ENCODE measurements around the gene GPR75.

The GPR75 gene

DNA sequence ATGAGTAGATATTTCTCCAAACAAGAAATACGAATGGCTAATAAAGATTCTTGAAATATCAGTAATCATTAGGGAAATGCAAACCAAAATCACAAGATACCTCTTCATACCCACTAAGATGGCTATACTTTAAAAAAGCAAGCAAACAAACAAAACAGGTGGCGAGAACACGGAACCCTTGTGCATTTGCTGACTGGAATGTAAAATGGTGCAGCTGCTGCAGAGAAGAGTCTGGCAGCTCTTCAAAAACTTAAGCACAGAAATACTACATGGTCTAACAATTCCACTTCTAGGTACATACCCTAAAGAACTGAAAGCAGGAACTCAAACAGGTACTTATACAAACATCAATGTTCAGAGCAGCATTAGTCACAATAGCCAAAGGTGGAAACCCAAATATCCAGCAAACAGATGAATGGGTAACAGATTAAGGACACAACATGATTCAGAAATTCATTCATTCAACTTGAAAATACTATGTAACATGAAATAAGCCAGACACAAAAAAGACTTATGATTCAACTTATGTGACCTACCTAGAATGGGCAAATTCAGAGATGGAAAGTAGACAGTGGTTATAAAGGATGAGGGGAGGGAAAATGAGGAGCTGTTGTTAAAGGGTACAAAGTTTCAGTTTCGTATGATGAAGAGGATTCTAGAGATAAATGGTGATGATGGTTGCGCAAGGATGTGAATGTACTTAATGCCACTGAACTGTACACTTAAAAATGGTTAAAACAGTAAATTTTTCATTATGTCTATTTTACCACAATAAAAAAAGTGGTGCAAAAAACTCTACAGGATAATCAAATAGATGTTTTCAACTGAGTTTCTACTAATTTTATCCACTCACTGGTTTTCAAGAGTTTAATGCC, 26.9 kb upstream of the GPR75 start:
- no peak overlapping the region for H3K4me3 ChIP-seq (ENCODE audit: low read depth, low read length)
- TF ChIP-seq, protein P1, sequence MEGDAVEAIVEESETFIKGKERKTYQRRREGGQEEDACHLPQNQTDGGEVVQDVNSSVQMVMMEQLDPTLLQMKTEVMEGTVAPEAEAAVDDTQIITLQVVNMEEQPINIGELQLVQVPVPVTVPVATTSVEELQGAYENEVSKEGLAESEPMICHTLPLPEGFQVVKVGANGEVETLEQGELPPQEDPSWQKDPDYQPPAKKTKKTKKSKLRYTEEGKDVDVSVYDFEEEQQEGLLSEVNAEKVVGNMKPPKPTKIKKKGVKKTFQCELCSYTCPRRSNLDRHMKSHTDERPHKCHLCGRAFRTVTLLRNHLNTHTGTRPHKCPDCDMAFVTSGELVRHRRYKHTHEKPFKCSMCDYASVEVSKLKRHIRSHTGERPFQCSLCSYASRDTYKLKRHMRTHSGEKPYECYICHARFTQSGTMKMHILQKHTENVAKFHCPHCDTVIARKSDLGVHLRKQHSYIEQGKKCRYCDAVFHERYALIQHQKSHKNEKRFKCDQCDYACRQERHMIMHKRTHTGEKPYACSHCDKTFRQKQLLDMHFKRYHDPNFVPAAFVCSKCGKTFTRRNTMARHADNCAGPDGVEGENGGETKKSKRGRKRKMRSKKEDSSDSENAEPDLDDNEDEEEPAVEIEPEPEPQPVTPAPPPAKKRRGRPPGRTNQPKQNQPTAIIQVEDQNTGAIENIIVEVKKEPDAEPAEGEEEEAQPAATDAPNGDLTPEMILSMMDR (IDR thresholded peaks at IDR 0.05; ENCODE audit: low read depth, low read length, missing control alignments), result no peak
- no peak for DNase-seq (ENCODE audit: low read depth)

GRCh38 chr2:53884883-53885282, 25.1 kb upstream of the GPR75 start:
- DNase-seq (ENCODE audit: low read depth), result no peak
- H3K4me3 ChIP-seq (ENCODE audit: low read depth, low read length), result no peak overlapping the region
- TF ChIP-seq, protein P1 (IDR thresholded peaks at IDR 0.05; ENCODE audit: low read depth, low read length, missing control alignments), result no peak

DNA sequence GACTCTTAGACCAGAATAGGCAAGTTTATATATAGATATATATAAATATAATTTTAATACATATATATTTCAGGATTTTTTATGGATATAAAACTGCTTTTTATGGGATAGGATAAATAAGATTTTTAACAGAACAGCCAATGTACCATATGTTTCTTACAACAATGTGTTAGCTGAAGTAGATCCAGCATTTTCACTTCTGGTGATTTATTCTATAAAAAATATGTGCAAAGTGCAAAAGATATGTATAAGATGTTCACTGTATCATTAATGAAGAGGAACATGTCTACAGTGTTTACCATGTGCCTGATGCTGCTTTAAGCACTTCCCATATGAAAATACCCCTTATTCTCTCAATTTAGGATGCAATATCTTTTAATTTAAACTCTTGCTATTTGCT, 22.2 kb upstream of the GPR75 start:
- no peak for DNase-seq (ENCODE audit: low read depth)
- TF ChIP-seq, protein P1 (IDR thresholded peaks at IDR 0.05; ENCODE audit: low read depth, low read length, missing control alignments), result no peak
- H3K4me3 ChIP-seq (ENCODE audit: low read depth, low read length), result no peak overlapping the region

GRCh38 chr2:53881360-53881759, 21.6 kb upstream of the GPR75 start:
- no peak for DNase-seq (ENCODE audit: low read depth)
- H3K4me3 ChIP-seq (ENCODE audit: low read depth, low read length), result no peak overlapping the region
- TF ChIP-seq, protein P1 (IDR thresholded peaks at IDR 0.05; ENCODE audit: low read depth, low read length, missing control alignments), result no peak

DNA sequence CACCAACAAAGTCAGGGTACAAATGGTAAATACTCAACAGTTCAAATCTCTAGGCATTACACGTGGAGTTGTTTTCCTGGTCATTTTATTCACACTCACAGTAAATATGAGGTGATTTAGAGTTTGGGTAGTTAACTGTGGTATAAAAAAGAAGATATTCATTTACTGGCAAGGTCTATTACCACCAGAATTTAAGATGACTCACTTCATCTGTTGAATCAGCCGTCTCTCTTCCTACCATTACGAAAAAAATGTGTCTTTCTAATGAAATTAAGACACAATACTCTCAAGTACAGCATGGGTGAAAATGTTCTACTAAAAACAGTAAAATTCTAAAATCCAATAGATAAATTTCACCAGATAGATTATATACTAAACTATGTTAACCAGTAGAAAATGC, 21.0 kb upstream of the GPR75 start:
- no peak overlapping the region for H3K4me3 ChIP-seq (ENCODE audit: low read depth, low read length)
- TF ChIP-seq, protein P1 (IDR thresholded peaks at IDR 0.05; ENCODE audit: low read depth, low read length, missing control alignments), result no peak
- no peak for DNase-seq (ENCODE audit: low read depth)

GRCh38 chr2:53877556-53877955, 17.8 kb upstream of the GPR75 start:
- no peak for DNase-seq (ENCODE audit: low read depth)
- H3K4me3 ChIP-seq (ENCODE audit: low read depth, low read length), result no peak overlapping the region
- TF ChIP-seq, protein P1 (IDR thresholded peaks at IDR 0.05; ENCODE audit: low read depth, low read length, missing control alignments), result no peak

DNA sequence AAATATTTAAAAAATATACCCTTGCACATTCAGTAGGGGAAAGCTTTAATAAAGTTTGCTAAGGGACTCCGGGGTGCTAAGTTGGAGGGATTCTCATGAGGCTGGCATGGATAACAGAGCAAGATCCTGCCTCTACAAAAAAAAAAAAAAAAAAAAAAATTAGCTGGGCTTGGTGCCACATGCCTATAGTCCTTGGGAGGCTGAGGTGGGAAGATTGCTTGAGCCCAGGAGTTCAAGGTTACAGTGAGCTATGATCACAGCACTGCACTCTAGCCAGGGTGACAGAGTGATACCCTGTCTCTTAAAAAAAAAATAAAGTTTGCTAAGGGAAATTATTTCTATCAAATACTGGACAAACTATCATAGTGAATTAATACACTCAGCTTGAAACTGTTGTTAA, 17.3 kb upstream of the GPR75 start:
- no peak for DNase-seq (ENCODE audit: low read depth)
- no peak overlapping the region for H3K4me3 ChIP-seq (ENCODE audit: low read depth, low read length)
- TF ChIP-seq, protein P1 (IDR thresholded peaks at IDR 0.05; ENCODE audit: low read depth, low read length, missing control alignments), result no peak

Data from GM12864 (cell line).